HG03432 (cell line): ENCODE data around the gene STAG1.
"Not testable (repeated sequence)": the region's sequence is repeated elsewhere in the genome, so short reads cannot be mapped to it uniquely, and the experiment has no call there.

Source experiments
- ATAC-seq: cut with Tn5 transposase; IDR thresholded peaks from one replicate; pipeline ENCODE4 v1.9.1; 2021; ENCODE audit warnings: mild to moderate bottlenecking, moderate library complexity; ENCODE audit not compliant: unreplicated experiment

The STAG1 gene

DNA sequence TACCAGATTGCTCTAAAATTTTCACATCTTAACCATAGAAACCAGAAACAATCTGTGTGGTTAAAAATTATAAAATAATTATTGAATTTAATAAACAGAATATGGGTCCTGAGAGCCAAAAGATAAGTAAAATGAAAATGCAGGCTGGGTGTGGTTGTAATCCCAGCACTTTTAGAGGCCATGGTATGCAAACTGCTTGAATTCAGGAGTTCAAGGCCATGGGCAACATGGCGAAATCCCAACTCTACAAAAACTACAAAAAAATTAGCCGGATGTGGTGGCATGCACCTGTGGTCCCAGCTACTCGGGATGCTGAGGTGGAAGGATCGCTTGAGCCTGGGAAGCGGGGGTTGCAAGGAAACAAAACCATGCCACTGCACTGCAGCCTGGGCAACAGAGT, 236.1 kb downstream of the STAG1 start:
- ATAC-seq = no peak

DNA sequence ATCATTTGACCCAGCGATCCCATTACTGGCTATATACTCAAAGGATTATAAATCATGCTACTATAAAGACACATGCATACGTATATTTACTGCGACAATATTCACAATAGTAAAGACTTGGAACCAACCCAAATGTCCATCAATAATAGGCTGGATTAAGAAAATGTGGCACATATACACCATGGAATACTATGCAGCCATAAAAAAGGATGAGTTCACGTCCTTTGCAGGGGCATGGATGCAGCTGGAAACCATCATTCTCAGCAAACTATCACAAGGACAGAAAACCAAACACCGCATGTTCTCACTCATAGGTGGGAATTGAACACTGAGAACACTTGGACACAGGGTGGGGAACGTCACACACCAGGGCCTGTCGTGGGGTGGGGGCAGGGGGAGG, 237.6 kb downstream of the STAG1 start:
- ATAC-seq = not testable (repeated sequence)

DNA sequence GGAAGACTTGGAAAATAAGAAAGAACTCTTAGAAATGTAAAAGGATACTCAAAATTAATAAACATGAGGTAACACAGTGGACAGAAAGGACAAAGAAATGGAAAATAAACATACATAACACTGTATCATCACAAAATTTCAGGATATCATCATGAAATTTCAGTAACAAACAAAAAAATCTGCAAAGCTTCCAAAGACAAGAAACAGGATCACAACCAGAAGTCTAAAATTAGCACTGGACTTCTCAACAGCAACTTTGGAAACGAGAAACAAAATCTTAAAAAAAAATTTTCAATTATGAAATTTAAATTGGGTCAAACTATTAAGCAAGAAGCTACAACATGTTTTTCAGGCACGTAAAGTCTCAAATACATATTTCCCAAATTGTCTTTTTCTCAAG, 238.8 kb downstream of the STAG1 start:
- no peak for ATAC-seq

DNA sequence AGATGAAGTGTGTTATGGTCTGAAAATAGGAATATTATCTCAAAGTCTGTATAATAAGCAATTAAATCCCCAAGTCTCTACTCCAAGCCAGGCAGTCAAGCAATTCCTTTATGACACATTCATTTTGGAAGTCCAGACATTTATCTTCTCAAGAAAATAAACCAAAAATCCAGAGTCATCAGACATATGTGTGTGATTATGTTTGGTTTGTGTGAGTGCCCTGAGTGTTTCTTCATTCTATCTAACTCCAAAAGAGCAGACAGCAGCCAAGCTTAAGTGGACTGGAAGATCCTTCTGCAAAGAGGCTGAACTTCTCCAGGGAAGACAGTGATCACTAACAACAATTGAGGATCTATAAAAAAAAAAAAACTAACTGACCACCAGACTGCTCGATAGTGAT, 239.8 kb downstream of the STAG1 start:
- no peak for ATAC-seq

DNA sequence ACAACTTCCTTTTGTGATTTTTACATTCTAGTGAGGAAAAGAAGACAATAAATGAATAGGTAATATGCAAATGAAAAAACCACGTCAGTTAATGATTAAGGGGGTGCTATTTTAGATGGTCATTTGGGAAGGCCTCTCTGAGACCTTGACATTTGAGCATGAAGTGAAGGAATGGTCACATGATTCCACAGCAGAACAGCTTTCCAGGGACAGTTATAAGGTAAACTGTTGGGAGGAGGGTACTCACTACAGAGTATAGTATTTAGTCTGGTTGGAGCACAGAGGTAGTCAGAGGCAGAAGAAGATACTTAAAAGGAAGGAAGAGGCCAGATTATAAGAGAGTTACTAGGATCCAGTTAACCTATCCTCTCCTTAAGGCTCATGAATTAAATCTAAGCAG, 246.5 kb downstream of the STAG1 start:
- no peak for ATAC-seq

DNA sequence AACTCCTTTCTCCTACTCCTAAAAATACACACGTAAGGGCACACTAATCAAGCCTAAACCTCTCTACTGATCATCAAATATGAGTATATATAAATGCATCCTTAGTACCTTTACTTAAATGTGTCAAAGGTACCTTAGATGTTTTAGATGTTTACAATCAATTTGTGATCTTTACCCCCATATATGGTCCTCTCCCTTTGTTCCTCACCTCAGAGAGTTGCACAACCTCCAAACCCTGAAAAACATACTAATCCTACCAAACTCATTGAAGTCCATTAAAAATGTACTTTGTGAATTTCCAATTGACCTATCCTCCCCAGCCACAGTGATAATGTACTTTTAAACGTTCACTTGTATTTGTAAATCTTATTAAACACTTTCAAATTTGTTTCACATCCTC, 249.1 kb downstream of the STAG1 start:
- ATAC-seq = no peak

DNA sequence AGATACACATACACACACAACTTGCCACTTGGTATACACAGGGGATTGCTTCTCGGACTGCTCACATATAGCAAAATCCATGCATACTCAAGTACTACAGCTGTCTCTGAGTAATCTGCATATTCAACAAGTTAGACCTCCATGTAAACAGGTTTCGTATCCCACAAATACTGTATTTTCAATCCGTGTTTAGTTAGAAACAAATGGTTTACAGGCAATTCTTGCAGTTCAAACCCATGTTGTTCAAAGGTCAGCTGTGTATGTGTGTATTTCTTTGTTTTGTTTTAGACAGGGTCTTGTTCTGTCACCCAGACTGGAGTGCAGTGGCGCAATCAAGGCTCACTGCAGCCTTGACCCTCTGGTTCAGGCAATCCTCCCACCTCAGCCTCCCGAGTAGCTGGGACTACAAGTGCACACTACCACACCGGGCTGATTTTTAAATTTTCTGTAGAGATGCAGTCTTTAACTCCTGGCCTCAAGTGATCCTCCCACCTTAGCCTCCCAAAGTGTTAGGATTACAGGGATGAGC, 253.2 kb downstream of the STAG1 start:
- no peak for ATAC-seq

DNA sequence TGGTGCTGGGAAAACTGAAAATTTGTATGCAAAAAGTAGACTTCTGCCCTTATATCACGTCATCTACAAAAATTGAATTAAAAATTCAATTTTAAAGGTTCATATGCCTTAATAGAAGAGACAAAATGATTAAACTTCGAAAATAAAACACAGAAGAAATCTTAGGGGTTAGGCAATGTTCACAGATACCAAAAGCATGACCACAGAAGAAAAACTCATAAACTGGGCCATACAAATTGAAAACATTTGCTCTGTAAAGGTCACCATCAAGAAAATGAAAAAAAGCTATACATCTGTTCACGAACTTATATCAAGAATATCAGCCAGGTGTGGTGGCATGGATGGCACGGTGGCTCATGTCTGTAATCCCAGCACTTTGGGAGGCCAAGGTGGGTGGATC, 257.0 kb downstream of the STAG1 start:
- ATAC-seq = no peak

DNA sequence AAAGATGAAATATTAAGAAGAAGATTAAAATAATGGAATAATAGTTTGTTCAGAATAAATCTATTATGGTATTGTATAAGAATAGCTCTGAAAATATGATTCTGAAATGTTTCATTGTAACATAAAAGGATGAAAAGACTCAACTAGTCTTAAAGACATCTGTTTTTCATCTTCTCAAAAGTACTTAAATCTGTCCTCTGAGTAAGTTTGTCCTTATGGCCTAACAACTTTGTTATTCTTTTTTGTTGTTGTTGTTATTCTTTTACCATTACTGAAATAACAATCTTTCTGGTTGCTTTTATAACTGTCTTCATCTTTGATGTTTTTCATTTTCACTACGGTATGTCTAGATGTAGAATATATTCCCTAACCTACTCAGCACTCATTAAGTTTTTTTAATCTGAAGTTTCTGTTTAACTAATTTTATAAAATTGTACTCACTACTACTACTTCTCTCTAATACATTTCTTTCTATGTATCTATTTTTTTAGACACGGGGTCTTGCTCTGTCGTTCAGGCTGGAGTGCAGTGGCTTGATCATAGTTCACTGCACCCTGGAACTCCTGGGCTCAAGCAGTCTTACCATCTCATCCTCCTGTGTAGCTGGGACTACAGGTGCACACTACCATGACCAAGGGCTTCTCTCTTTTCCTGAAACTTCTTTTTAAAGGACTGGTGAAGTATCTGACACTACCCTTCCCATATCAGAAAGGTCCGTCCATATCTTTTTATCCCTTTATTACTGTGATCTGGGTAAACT, 261.4 kb downstream of the STAG1 start:
- no peak for ATAC-seq

DNA sequence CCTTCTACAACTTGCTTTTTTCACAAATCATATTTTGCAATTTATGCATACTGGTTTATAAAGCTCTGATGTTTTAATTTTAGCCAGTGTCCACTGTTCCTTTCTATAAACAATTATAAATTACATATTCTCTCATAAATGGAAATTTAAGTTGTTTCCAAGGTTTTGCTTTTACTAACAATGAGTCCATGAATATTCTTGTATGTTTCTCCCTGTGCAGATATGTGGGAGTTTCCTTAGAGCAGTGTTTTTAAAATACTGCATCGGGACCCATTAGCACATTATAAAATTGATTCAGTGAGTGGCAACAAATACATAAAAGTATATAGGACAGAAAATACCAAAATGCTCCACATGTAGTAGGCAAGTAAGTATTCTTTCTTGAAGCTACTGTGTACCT, 266.4 kb downstream of the STAG1 start:
- no peak for ATAC-seq

DNA sequence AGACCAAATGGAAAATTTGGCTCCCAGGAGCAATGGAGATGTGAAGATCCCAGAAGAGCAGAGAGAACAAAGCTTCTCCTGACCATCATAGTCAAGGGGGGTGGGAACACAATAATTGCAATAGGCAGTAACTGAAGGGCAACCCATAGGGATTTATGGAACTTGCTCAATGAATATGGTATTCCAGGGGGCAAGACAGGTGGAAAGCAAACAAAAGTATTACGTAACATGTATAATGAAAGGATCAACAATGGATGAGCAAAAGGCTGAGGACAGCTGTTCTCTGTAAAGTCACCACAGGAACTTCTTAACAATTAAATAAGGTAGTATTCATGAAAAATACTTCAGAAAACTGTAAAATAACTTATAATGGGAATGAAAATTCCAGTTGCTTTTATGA, 275.9 kb downstream of the STAG1 start:
- no peak for ATAC-seq

DNA sequence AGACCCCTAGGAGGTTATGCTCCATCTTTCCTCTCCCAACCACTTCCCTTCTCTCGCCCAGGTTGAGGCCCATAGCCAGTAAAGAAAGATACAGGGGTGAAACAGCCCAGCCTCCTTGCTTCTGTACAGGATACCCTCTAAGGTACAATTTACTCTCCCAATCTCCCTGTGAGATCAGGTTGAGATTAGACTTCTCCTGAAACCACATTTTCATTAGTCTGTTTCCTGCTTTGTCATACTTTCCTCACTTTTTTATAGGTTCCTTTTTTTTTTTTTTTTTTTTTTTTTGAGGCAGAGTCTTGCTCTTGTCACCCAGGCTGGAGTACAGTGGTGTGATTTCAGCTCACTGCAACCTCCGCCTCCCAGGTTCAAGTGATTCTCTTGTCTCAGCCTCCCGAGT, 277.3 kb downstream of the STAG1 start:
- not testable (repeated sequence) for ATAC-seq

DNA sequence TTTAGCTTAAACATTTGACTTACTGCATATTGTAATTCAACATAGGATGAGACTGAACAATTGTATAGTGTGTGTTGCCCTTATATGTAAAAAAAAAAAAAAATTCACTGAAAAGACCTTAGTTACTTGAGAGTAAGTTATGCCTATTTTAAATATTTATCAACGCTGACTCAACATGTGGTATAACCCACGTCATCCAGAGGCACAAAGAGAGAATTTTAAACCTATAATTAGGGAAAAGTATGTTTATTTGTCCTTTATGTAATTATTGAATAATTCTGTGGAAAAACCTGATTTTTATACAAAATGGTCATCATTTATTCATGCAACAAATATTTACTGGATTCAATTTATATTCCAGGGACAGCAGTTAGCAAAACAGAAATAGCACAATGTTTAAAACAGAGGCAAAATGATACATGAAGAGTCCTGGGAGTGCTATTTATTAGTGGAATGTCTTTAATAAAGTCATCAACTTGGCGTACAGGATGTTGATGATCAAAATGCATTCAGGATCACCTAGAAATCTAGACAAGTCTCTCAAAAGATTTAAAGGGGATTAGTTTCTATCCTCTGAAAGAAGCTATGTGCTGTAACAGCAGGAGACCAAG, 278.4 kb downstream of the STAG1 start:
- ATAC-seq = no peak

DNA sequence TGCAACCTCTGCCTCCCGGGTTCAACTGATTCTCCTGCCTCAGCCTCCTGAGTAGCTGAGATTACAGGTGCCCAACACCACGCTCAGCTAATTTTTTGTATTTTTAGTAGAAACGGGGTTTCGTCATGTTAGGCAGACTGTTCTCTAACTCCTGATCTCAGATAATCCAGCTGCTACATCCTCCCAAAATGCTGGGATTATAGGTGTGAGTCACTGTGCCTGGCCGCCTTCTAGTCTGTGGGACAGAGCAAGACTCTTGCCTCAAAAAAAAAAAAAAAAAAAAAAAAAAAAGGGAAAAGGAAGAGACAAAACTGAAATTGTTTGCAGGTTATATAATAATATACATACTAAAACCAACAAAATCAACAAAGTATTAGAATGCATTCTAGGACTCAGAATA, 286.9 kb downstream of the STAG1 start:
- no peak for ATAC-seq

DNA sequence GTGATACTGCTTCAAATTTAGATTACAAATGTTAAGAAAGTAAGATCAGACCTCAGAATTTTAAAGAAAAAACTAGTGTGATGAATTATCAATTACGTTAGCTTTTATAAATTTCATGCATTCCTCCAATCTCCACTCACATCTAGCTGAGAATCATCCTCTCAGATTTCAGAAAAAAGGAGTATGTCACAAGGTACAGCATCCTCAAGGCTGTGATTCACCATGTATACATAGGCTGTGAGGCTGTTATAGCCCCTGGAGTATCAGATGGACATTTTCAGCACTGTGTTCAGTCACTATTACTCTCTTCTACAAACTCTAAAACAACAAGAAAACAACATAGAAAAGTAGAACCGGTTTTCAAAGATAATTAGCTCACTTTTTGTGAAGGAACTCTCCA, 287.7 kb downstream of the STAG1 start:
- no peak for ATAC-seq

DNA sequence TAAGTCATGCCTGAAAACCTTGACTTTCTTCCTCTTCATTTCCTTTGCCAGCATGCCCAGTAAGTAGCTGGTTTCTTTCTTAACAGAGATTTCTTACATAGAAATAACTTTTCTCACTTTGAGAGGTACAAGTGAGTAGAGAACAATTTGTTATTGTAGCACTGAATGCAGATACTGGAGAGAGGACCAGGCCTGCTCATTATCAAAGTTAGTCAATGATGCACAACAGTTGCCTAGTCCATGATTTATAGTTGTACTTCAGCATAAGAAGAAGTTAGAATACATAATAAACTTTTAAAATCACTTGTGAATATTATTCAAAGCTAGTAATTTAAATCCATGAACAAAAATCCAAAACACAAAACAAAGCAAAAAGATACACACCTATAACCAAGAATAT, 289.0 kb downstream of the STAG1 start:
- ATAC-seq = no peak

DNA sequence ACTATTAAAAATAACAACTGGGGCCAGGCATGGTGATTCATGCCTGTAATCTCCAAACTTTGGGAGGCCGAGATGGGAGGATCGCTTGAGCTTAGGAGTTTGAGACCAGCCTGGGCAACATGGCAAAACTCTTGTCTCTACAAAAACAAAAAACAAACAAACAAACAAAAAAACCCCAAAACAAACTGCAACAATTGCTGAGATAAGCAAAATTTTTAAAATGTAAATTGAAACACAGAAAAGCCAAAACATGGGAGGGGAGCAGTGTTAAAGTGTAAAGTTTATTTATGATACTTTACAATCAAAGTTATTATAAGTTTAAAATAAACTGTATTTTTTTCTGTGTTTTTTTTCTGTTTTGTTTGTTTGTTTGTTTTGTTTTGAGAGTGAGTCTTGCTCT, 294.4 kb downstream of the STAG1 start:
- ATAC-seq = no peak

DNA sequence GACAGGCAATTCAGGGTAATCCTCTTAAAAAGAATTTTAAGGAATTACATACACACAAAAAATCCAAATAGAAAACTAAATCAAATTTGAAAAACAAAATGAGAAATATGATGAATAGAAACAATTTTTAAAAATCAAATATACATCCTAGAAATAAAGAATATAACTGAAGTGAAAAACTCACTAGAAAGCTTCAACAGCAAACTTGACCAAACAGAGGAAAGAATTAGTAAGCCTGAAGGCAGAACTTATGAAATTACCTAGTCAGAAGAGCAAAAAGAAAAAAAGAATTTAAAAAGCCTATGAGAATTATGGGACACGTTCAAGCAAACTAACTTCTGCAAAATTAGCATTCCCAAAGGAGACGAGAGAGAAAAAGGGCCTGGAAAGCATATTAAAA, 296.0 kb downstream of the STAG1 start:
- ATAC-seq = no peak

DNA sequence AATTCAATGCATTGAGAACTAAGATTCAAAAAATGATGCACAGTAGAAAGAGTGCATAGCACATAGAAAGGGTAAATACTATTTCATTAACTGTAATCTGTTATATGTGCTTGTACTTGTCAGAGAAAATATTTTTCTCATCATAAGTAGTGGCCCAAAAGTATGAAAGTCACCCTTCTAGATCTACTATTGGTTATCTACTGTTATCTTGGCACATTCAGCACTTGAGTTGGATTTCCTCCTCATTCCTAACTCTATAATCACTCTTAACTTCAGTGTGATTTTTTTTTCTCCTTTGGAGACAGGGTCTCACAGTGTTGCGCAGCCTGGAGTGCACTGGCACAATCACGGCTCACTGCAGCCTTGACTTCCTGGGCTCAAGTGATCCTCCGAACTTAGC, 307.6 kb downstream of the STAG1 start:
- ATAC-seq = no peak

DNA sequence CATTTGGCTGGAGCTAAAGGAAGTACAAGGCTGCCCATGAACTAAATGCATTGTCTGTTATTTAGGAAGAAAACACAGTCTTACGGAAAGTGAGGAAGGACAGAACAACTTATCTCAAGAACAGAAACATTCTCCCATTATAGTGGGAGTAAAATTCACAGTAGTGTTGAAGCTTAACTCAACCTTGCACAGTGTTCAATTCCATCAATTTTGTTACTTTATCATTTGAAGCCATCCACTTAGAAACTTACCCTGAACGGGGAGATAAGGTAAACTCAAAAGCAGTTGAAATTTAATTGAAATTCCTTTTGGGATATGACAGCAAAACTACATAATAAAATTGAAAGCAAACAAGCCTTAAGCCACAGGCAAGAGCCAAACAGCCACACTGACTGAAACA, 315.1 kb downstream of the STAG1 start:
- no peak for ATAC-seq

DNA sequence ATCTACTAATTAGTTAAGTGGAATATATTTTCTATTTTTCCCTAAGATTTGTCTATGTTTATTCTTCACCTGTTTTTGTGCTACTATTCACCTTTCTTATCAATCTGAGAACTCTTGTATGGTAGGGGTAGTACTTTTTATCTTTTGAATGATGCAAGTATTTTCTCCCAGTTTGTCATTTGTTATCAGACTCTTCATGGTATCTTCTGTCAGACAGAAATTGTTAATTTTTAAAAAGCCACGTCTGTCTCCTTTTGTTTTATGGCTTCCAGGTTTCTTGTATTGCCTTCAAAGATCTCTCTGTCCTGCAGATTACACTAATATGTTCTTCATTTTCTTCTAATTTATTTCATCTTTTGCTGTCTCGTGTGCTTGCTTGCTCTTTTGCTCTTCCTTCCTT, 317.7 kb downstream of the STAG1 start:
- ATAC-seq = no peak

DNA sequence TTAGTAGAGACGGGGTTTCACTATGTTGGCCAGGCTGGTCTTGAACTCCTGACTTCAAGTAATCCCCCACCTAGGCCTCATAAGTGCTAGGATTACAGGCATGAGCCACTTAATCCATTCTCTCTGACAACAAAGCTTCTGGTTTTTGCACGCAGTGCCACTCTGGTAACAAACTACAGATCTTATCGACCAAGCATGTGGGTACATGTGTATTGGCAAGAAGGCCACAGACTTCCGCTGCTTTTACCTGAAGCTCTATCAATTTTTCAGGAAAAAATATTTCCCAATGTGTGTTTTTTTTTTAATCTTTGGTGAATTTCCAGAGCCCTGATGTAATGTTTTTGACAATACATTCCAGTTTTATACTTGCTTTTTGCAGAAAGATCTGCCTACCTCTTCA, 319.5 kb downstream of the STAG1 start:
- ATAC-seq = no peak

DNA sequence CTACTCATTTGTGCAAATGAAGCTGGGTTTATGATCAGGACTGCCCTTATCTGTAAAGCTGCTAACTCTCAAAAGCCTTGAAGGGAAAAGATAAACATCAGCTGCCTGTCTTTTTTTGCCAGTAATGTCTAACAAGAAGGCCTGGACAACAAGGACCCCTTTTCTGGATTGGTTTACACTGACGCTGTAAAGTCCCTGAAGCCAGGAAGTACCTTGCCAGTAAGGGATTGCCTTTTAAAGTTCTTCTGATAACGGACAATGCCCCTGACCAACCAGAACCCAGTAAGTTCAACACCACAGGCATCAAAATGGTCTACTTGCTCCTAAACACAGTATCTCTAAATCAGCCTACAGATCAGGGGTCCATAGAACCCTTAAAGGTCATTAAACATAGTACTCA, 324.0 kb downstream of the STAG1 start:
- no peak for ATAC-seq
